Measurements from ENCODE around the gene PNMA8B.

DNA sequence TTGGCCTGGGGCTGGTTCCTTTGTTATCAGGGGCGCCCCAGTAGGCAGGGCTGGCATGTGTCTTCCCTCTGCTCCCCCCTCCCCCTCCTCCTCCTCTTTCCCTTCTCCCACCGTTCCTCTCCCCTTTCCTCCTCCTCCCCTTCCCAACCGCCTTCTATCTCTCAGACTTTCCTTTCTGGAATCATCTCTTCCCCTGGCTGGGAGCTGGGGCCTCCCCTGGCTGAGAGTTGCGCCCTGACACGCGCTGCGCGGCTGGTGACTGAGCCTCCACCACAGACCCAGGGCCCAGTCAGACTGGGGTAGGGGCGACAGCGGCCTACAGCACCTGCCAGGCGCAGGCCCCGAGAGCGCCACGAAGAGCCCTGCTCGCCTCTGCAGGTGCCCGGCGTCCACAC lies 2.8 kb downstream of the PNMA8B start:
- TF ChIP-seq, protein P1, sequence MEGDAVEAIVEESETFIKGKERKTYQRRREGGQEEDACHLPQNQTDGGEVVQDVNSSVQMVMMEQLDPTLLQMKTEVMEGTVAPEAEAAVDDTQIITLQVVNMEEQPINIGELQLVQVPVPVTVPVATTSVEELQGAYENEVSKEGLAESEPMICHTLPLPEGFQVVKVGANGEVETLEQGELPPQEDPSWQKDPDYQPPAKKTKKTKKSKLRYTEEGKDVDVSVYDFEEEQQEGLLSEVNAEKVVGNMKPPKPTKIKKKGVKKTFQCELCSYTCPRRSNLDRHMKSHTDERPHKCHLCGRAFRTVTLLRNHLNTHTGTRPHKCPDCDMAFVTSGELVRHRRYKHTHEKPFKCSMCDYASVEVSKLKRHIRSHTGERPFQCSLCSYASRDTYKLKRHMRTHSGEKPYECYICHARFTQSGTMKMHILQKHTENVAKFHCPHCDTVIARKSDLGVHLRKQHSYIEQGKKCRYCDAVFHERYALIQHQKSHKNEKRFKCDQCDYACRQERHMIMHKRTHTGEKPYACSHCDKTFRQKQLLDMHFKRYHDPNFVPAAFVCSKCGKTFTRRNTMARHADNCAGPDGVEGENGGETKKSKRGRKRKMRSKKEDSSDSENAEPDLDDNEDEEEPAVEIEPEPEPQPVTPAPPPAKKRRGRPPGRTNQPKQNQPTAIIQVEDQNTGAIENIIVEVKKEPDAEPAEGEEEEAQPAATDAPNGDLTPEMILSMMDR (IDR thresholded peaks at IDR 0.05; ENCODE audit: low read length) = no peak
- TF ChIP-seq EZH2 (optimal IDR thresholded peaks at IDR 0.05; ENCODE audit: low read depth, low read length) = no peak
- no peak for TF ChIP-seq EZH2phosphoT487 (IDR thresholded peaks at IDR 0.05; ENCODE audit: low read length)

Data from MM.1S (cell line).